GM12878 (cell line): ENCODE data around the gene MACROD2. TPM values are rescaled to one million over a fixed set of nuclear protein-coding genes. Genes with fewer than 3 reads are reported as not detected.

Source experiments
- ATAC-seq: fragments of 200-7000 bp; cut with Tn5 transposase; 3 replicates; pipeline ENCODE4 v1.9.1; 2020; ENCODE audit warnings: mild to moderate bottlenecking, moderate library complexity
- BruUV-seq: library from RNA; stranded (reverse); fragments of 400-500 nt; replicated peaks from 2 replicates; lab custom pipeline; 2021; lab: Mats Ljungman, UMichigan
- CTCF ChIA-PET: fragments of 300-600 bp; sonication (Branson Sonifier 250); formaldehyde crosslinking; extraction: SDS; loops from one replicate; lab custom pipeline; 2021; ENCODE audit warnings: inconsistent platforms; lab: Yijun Ruan, JAX
- POLR2A ChIA-PET: fragments of 350-600 bp; formaldehyde crosslinking; extraction: SDS; loops from one replicate; lab custom pipeline; 2021; ENCODE audit warnings: inconsistent platforms; lab: Charles Lee
- RAD21 ChIA-PET: fragments of 300-600 bp; sonication (Branson Sonifier 250); formaldehyde crosslinking; loops from one replicate; lab custom pipeline; 2023; ENCODE audit warnings: antibody characterized with exemption; ENCODE audit not compliant: unreplicated experiment; lab: Charles Lee
- SMC1A ChIA-PET: fragments of 300-600 bp; sonication (Branson Sonifier 250); formaldehyde crosslinking; loops from one replicate; lab custom pipeline; 2023; ENCODE audit not compliant: unreplicated experiment, uncharacterized antibody; lab: Charles Lee
- DNase-seq: peaks from one replicate; pipeline ENCODE4 v3.0.0-alpha.2; 2011; ENCODE audit warnings: low read depth, low spot score
- FAIRE-seq: peaks from 3 replicates; lab custom pipeline; 2011; peaks lifted over from hg19 to GRCh38; lab: Jason Lieb, UNC
- H2AFZ ChIP-seq: 2 replicates; pipeline ENCODE4 v1.6.0; 2011; ENCODE audit warnings: low read depth, low read length, control low read depth; ENCODE audit not compliant: control insufficient read depth
- H3K27ac ChIP-seq: 2 replicates; pipeline ENCODE4 v1.5.1; 2011; ENCODE audit warnings: control low read depth; ENCODE audit not compliant: control insufficient read depth, insufficient read depth
- H3K27me3 ChIP-seq, 2 experiments: replicated peaks in 1 of 2; 2 replicates each; pipeline versions ENCODE4 v1.6.0 to v1.6.1; 2011; ENCODE audit warnings: low read length in 1 of 2; ENCODE audit not compliant: control insufficient read depth in 2 of 2, insufficient read depth in 2 of 2
- H3K36me3 ChIP-seq, 2 experiments: 2 replicates each; pipeline ENCODE4 v1.5.1; 2011; ENCODE audit warnings: low read length in 1 of 2; ENCODE audit not compliant: control insufficient read depth in 2 of 2, insufficient read depth in 2 of 2
- H3K4me1 ChIP-seq: 2 replicates; pipeline ENCODE4 v1.6.1; 2011; ENCODE audit warnings: mild to moderate bottlenecking, low read length, moderate library complexity, mixed read lengths; ENCODE audit not compliant: control insufficient read depth, insufficient read depth
- H3K4me2 ChIP-seq: 2 replicates; pipeline ENCODE4 v1.6.0; 2011; ENCODE audit warnings: control low read depth; ENCODE audit not compliant: control insufficient read depth, insufficient read depth
- H3K4me3 ChIP-seq: fragments of 200-600 bp; sonication (generic); 2 replicates; pipeline ENCODE4 v1.5.1; 2016
- H3K79me2 ChIP-seq: 2 replicates; pipeline ENCODE4 v1.6.0; 2011; ENCODE audit warnings: low read length; ENCODE audit not compliant: control insufficient read depth, insufficient read depth
- H3K9ac ChIP-seq: 2 replicates; pipeline ENCODE4 v1.8.0; 2011; ENCODE audit warnings: low read length, control low read depth, mixed read lengths; ENCODE audit not compliant: control insufficient read depth, insufficient read depth
- H3K9me3 ChIP-seq: replicated peaks from 3 replicates; pipeline ENCODE4 v1.5.1; 2011; ENCODE audit warnings: mild to moderate bottlenecking, low read length; ENCODE audit not compliant: control insufficient read depth, insufficient read depth
- H4K20me1 ChIP-seq: 2 replicates; pipeline ENCODE4 v1.6.0; 2011; ENCODE audit not compliant: control insufficient read depth, insufficient read depth
- EED ChIP-seq: sonication (generic); IDR thresholded peaks from 2 replicates; pipeline ENCODE4 v1.6.1; 2016; ENCODE audit warnings: antibody characterized with exemption, low read depth
- IKZF1 ChIP-seq: fragments of 450-650 bp; conservative IDR thresholded peaks from 2 replicates; pipeline ENCODE4 v1.6.1; 2017; ENCODE audit warnings: antibody characterized with exemption, mild to moderate bottlenecking
- MTA2 ChIP-seq: fragments of 450-650 bp; IDR thresholded peaks from 2 replicates; pipeline ENCODE4 v1.6.1; 2016; ENCODE audit warnings: low read depth, mild to moderate bottlenecking, moderate library complexity
- MXI1 ChIP-seq: fragments of 150-350 bp; IDR thresholded peaks from 2 replicates; pipeline ENCODE4 v1.6.1; 2011; ENCODE audit warnings: low read depth, mild to moderate bottlenecking, inconsistent platforms, low read length, improper control_type of control experiment
- SMAD1 ChIP-seq: fragments of 450-650 bp; IDR thresholded peaks from 2 replicates; pipeline ENCODE4 v1.6.1; 2018; ENCODE audit warnings: mild to moderate bottlenecking, low read depth; ENCODE audit not compliant: partially characterized antibody
- SMARCA5 ChIP-seq: fragments of 450-650 bp; IDR thresholded peaks from 2 replicates; pipeline ENCODE4 v1.6.1; 2017; ENCODE audit warnings: mild to moderate bottlenecking
- SMC3 ChIP-seq: IDR thresholded peaks from 2 replicates; pipeline ENCODE4 v1.6.1; 2011; ENCODE audit warnings: low read length, improper control_type of control experiment, borderline replicate concordance
- WGBS: methylation state at CpG from one replicate; pipeline ENCODE4 v1.1.6; 2016; ENCODE audit warnings: low lambda C conversion rate; ENCODE audit not compliant: insufficient replicate concordance, insufficient coverage; ENCODE audit errors: missing lambda C conversion rate; 5-methylcytosine and 5-hydroxymethylcytosine counted together
- in situ Hi-C: fragments of 300-500 bp; cut with MboI; formaldehyde crosslinking; loops from 9 replicates; pipeline ENCODE4 v1.14.3; 2018; ENCODE audit warnings: mixed read lengths
- intact Hi-C: fragments of 100-400 bp; cut with micrococcal nuclease; formaldehyde crosslinking; loops from one replicate; pipeline ENCODE4 v1.14.2; 2022; ENCODE audit not compliant: unreplicated experiment
- polyA plus RNA-seq, 11 experiments: library from polyadenylated mRNA; depleted of rRNA in 4 of 11; unstranded in 6 of 11; stranded (reverse) in 5 of 11; fragments of >200 nt; fragmentation: Nextera tagmentation in 4 of 11; fragmentation: Illumina TruSeq in 1 of 11; extraction: Ambion mirVana in 4 of 11; extraction: Trizol in 1 of 11; gene quantifications; 1 replicate in 1 of 11; 2 replicates in 10 of 11; pipeline versions ENCODE4 v1.2.1 to v1.2.3, GENCODE V29; 2011 to 2016; ENCODE audit warnings: inconsistent platforms in 2 of 11, missing spikeins in 2 of 11, low read depth in 1 of 11
- total RNA-seq, 4 experiments: library from RNA; depleted of rRNA in 3 of 4; stranded (reverse); fragments of >200 nt in 3 of 4; fragmentation: Illumina TruSeq in 1 of 4; extraction: Trizol in 1 of 4; gene quantifications; 2 replicates each; pipeline versions ENCODE4 v1.2.1 to v1.2.3, GENCODE V29; 2013 to 2021
- TF ChIP-seq, protein P1 (sequence below): IDR thresholded peaks from 2 replicates; pipeline ENCODE4 v1.6.1; 2011; ENCODE audit warnings: borderline replicate concordance, low read depth, mild to moderate bottlenecking, moderate library complexity, low read length; ENCODE audit not compliant: insufficient read depth, poor library complexity, severe bottlenecking
- TF ChIP-seq, protein P2 (sequence below): fragments of 450-650 bp; IDR thresholded peaks from 2 replicates; pipeline ENCODE4 v1.6.1; 2017; ENCODE audit warnings: low read depth, mild to moderate bottlenecking, moderate library complexity
- TF ChIP-seq, protein P3 (sequence below): IDR thresholded peaks from 2 replicates; pipeline ENCODE4 v1.6.1; 2012; ENCODE audit warnings: low read depth, low read length, improper control_type of control experiment

Gene MACROD2
- total and polyA plus RNA-seq, 10 of the 15 experiments (the other 5 are each of a cell fraction or from before 2014, with no cell fraction given): 1.1 to 21.5 (median 2.2) TPM

DNA sequence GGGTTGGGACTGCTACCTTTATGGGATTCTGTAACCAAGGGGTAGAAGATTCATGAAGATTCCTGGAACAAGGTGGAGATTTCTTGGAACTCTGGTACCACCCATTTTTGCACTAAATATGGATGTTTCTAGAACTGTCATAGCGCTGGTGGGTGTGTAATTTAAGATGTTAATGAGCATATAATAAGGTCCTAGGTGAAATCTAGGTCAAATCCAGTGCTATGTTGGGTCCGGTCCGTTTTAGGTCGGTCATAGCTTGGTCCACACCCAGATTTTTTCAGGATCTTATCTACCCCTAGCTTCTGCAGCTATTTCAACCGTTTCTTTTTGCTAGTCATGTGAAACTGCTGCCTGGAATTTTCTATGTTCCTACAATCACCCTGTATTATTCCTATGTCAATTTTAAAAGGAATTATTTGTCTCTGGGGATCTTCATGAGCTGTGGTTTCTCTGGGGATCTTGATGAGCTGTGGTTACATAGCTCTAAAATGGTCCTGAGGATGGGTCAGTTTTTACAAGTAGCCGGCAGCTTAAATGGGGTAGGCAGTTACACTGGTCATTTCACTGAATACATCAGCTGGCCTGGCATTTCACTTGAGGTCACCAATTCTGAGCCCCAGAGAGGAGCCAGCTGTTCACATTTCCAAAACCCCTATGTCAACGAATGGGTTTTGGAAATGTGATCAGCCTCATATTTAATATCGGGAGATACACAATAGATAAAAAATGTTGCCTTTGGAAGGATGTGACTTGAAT is 994.4 kb downstream of the MACROD2 start:
- BruUV-seq: no TSS peak
- in situ Hi-C loops: no loop called here
- POLR2A ChIA-PET: no interaction called here
- Histone ChIP-seq H3K79me2 (no peaks in the 10 kb centered on the region), H3K27ac (no peak overlapping the region), H3K27me3 (no peaks in the 10 kb centered on the region), H2AFZ (no peak overlapping the region), H3K4me2 (no peak overlapping the region), H3K36me3 (no peaks in the 10 kb centered on the region), H3K4me1 (no peaks in the 10 kb centered on the region), H4K20me1 (no peaks in the 10 kb centered on the region), H3K9me3 (no peaks in the 10 kb centered on the region), H3K4me3 (no peak overlapping the region), H3K9ac (no peak overlapping the region)
- FAIRE-seq: no peak
- 36% methylated on average over 8 of the region's 8 CpGs for WGBS
- DNase-seq: no peak
- intact Hi-C loops: no loop called here
- RAD21 ChIA-PET: no interaction called here
- SMC1A ChIA-PET: no interaction called here
- CTCF ChIA-PET: no interaction called here
- ATAC-seq: no peak
- no peak for TF ChIP-seq SMAD1
- TF ChIP-seq, protein P1, sequence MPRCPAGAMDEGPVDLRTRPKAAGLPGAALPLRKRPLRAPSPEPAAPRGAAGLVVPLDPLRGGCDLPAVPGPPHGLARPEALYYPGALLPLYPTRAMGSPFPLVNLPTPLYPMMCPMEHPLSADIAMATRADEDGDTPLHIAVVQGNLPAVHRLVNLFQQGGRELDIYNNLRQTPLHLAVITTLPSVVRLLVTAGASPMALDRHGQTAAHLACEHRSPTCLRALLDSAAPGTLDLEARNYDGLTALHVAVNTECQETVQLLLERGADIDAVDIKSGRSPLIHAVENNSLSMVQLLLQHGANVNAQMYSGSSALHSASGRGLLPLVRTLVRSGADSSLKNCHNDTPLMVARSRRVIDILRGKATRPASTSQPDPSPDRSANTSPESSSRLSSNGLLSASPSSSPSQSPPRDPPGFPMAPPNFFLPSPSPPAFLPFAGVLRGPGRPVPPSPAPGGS: no peak
- TF ChIP-seq MTA2: no peak
- TF ChIP-seq MXI1: no peak
- TF ChIP-seq, protein P2, sequence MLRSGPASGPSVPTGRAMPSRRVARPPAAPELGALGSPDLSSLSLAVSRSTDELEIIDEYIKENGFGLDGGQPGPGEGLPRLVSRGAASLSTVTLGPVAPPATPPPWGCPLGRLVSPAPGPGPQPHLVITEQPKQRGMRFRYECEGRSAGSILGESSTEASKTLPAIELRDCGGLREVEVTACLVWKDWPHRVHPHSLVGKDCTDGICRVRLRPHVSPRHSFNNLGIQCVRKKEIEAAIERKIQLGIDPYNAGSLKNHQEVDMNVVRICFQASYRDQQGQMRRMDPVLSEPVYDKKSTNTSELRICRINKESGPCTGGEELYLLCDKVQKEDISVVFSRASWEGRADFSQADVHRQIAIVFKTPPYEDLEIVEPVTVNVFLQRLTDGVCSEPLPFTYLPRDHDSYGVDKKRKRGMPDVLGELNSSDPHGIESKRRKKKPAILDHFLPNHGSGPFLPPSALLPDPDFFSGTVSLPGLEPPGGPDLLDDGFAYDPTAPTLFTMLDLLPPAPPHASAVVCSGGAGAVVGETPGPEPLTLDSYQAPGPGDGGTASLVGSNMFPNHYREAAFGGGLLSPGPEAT: no peak
- no peak for TF ChIP-seq IKZF1
- TF ChIP-seq, protein P3, sequence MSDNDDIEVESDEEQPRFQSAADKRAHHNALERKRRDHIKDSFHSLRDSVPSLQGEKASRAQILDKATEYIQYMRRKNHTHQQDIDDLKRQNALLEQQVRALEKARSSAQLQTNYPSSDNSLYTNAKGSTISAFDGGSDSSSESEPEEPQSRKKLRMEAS: no peak
- TF ChIP-seq SMARCA5: no peak
- TF ChIP-seq SMC3: no peak
- no peak for TF ChIP-seq EED
